ENCODE data around the gene MX2. TPM values are rescaled to one million over a fixed set of nuclear protein-coding genes. Genes with fewer than 3 reads are reported as not detected.

Gene MX2
- total and polyA plus RNA-seq, 2 of the 8 experiments (the other 6 are each of a cell fraction or from before 2014, with no cell fraction given), result 3.1 to 8.9 TPM

GRCh38 chr21:41366522-41367151 lies 4.8 kb downstream of the MX2 start (continued):
- TF ChIP-seq ATF2 (IDR thresholded peaks at IDR 0.05; ENCODE audit: low read length) (no peak), FOSL1 (IDR thresholded peaks at IDR 0.05; ENCODE audit: insufficient read depth, low read depth, low read length) (no peak), HDAC2 (IDR thresholded peaks at IDR 0.05; ENCODE audit: borderline replicate concordance in 1 of 2, low read depth in 2 of 2, low read length in 2 of 2) (no peak), PHF8 (conservative IDR thresholded peaks at IDR 0.05; ENCODE audit: low read depth, low read length) (no peak), GTF2F1 (IDR thresholded peaks at IDR 0.05; ENCODE audit: borderline replicate concordance, low read depth, low read length) (no peak), CHD1 (IDR thresholded peaks at IDR 0.05; ENCODE audit: low read depth, low read length) (no peak), GABPA (IDR thresholded peaks at IDR 0.05; ENCODE audit: borderline replicate concordance, insufficient read depth, low read length) (no peak)
